ENCODE measurements around the gene DOCK3. TPM values are rescaled to one million over a fixed set of nuclear protein-coding genes. Genes with fewer than 3 reads are reported as not detected.

DOCK3 gene
- total RNA-seq, 1 experiment from 2014 or later: 8.3 TPM

DNA sequence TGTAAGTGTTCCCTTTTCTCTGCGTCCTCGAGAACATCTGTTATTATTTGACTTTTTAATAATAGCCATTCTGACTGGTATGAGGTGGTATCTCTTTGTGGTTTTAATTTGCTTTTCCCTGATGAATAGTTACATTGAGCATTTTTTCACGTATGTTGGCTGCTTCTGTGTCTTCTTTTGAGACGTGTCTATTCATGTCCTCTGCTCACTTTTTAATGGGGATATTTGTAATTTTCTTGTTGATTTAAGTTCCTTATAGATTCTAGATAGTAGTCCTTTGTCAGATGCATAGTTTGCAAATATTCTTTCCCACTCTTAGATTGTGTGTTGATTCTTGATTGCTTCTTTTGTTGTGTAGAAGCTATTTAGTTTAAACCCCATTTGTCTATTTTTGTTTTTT is 179.2 kb downstream of the DOCK3 start:
- no peak for DNase-seq
- Histone ChIP-seq H2AFZ (ENCODE audit: low read length) (no peak overlapping the region), H3K27ac (ENCODE audit: insufficient read length, low read depth, low read length) (no peak overlapping the region), H2BK5ac (ENCODE audit: insufficient read length, low read length) (no peak overlapping the region), H2BK20ac (ENCODE audit: low read depth, low read length, poor library complexity, severe bottlenecking) (no peak overlapping the region), H3K4me1 (ENCODE audit: insufficient read depth, low read length) (no peaks in the 10 kb centered on the region), H4K8ac (replicated peaks; ENCODE audit: insufficient read length, low read depth, low read length) (no peak overlapping the region), H3K4ac (ENCODE audit: low read depth, low read length) (no peak overlapping the region), H3K79me1 (ENCODE audit: insufficient read depth, low read depth, low read length, poor library complexity, severe bottlenecking) (no peaks in the 10 kb centered on the region), H2BK120ac (ENCODE audit: low read depth, low read length, poor library complexity, severe bottlenecking) (no peak overlapping the region), H2BK12ac (ENCODE audit: insufficient read length, low read depth, low read length) (no peak overlapping the region), H3K9ac (ENCODE audit: extremely low read depth, insufficient read length, low read length) (no peak overlapping the region), H4K20me1 (ENCODE audit: control insufficient read depth, insufficient read depth, insufficient read length) (no peaks in the 10 kb centered on the region), H3K27me3 (ENCODE audit: insufficient read depth, low read length) (no peaks in the 10 kb centered on the region), H3K4me2 (ENCODE audit: insufficient read depth, insufficient read length, low read length) (no peak overlapping the region), H3K23ac (ENCODE audit: insufficient read length, low read depth, low read length) (no peak overlapping the region), H3K23me2 (ENCODE audit: insufficient read length, low read depth, low read length, poor library complexity, severe bottlenecking) (no peaks in the 10 kb centered on the region), H2AK5ac (ENCODE audit: insufficient read length, low read length) (no peak overlapping the region), H3K56ac (ENCODE audit: insufficient read length, low read depth, low read length) (no peak overlapping the region), H3T11ph (ENCODE audit: low read length) (no peak overlapping the region), H3K9me3 (ENCODE audit: control insufficient read depth, low read depth, low read length) (no peaks in the 10 kb centered on the region), H4K91ac (ENCODE audit: insufficient read length, low read depth, low read length) (no peak overlapping the region), H3K14ac (ENCODE audit: insufficient read depth, low read length) (no peak overlapping the region), H3K18ac (ENCODE audit: insufficient read length, low read depth, low read length) (no peak overlapping the region), H2BK15ac (ENCODE audit: low read depth, low read length) (no peak overlapping the region), H3K79me2 (ENCODE audit: insufficient read depth, low read length) (0 out of 2 replicates have a peak, but pooled peaks cover 2% of the 10 kb centered on the region), H4K5ac (ENCODE audit: insufficient read length, low read depth, low read length) (no peak overlapping the region)
- TF ChIP-seq, protein P1, sequence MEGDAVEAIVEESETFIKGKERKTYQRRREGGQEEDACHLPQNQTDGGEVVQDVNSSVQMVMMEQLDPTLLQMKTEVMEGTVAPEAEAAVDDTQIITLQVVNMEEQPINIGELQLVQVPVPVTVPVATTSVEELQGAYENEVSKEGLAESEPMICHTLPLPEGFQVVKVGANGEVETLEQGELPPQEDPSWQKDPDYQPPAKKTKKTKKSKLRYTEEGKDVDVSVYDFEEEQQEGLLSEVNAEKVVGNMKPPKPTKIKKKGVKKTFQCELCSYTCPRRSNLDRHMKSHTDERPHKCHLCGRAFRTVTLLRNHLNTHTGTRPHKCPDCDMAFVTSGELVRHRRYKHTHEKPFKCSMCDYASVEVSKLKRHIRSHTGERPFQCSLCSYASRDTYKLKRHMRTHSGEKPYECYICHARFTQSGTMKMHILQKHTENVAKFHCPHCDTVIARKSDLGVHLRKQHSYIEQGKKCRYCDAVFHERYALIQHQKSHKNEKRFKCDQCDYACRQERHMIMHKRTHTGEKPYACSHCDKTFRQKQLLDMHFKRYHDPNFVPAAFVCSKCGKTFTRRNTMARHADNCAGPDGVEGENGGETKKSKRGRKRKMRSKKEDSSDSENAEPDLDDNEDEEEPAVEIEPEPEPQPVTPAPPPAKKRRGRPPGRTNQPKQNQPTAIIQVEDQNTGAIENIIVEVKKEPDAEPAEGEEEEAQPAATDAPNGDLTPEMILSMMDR (conservative IDR thresholded peaks at IDR 0.05): no peak
- no peaks in the 10 kb centered on the region for H3K27me3 Mint-ChIP-seq (ENCODE audit: low read depth)
- H3K36me3 Mint-ChIP-seq (ENCODE audit: insufficient read depth in 1 of 3, low read depth in 3 of 3): peaks cover 10 to 33% (median 14%) of the 10 kb centered on the region in 3 experiments
- no peak overlapping the region for H3K4me3 Mint-ChIP-seq
- no CpG with 5 or more reads among the region's 4 CpGs for WGBS (ENCODE audit: extremely low coverage, insufficient read length, low lambda C conversion rate)
- H3K27ac Mint-ChIP-seq: no peak overlapping the region; a peak in 1 of 7 replicates
- H3K4me1 Mint-ChIP-seq: peaks cover 25 to 42% of the 10 kb centered on the region in 2 experiments
- peaks cover 12 to 29% of the 10 kb centered on the region in 2 experiments for H3K9me3 Mint-ChIP-seq

All from H9 (cell line).